ENCODE measurements around the gene GPC5.
"Not testable (repeated sequence)": the region's sequence is repeated elsewhere in the genome, so short reads cannot be mapped to it uniquely, and the experiment has no call there.

Gene GPC5

GRCh38 chr13:91398413-91399188, at the start of gene GPC5:
TSS of gene GPC5 (plus strand) at chr13:91398621.
- peak; percentile 83 for DNase-seq

GRCh38 chr13:91348906-91349435, 49.5 kb upstream of the GPC5 start:
- peak; percentile 96 for DNase-seq

- no peak for DNase-seq
Measured at GRCh38 chr13:91349992-91350911, 48.2 kb upstream of the GPC5 start.

GRCh38 chr13:91351123-91351522, 47.3 kb upstream of the GPC5 start:
- no peak for DNase-seq

- no peak for DNase-seq
Measured at GRCh38 chr13:91351980-91352379, 46.4 kb upstream of the GPC5 start.

- DNase-seq: not testable (repeated sequence)
Measured at GRCh38 chr13:91352891-91353290, 45.5 kb upstream of the GPC5 start.

- no peak for DNase-seq
Measured at GRCh38 chr13:91353494-91353893, 44.9 kb upstream of the GPC5 start.

- no peak for DNase-seq
Measured at GRCh38 chr13:91355099-91355825, 43.2 kb upstream of the GPC5 start.

GRCh38 chr13:91355826-91356710, 42.4 kb upstream of the GPC5 start:
- no peak for DNase-seq

GRCh38 chr13:91356919-91357612, 41.4 kb upstream of the GPC5 start:
- DNase-seq: no peak

- no peak for DNase-seq
Measured at GRCh38 chr13:91357613-91358386, 40.6 kb upstream of the GPC5 start.

- peak; percentile 61 for DNase-seq
Measured at GRCh38 chr13:91358387-91358782, 40.0 kb upstream of the GPC5 start.

GRCh38 chr13:91359111-91359510, 39.3 kb upstream of the GPC5 start:
- peak; percentile 36 for DNase-seq

- DNase-seq: no peak
Measured at GRCh38 chr13:91359631-91360030, 38.8 kb upstream of the GPC5 start.

GRCh38 chr13:91360246-91360751, 38.1 kb upstream of the GPC5 start:
- DNase-seq: no peak

GRCh38 chr13:91361755-91362271, 36.6 kb upstream of the GPC5 start:
- DNase-seq: peak; percentile 53

- no peak for DNase-seq
Measured at GRCh38 chr13:91362908-91363307, 35.5 kb upstream of the GPC5 start.

- DNase-seq: no peak
Measured at GRCh38 chr13:91368101-91368500, 30.3 kb upstream of the GPC5 start.

- DNase-seq: no peak
Measured at GRCh38 chr13:91368676-91369440, 29.6 kb upstream of the GPC5 start.

All from NCI-H69 (cell line).